Natural killer cell (primary cell): ENCODE data around the gene ATP2C1. TPM values are rescaled to one million over a fixed set of nuclear protein-coding genes. Genes with fewer than 3 reads are reported as not detected.

ENCODE experiments used
- ATAC-seq, 3 donors: fragments of 150-1000 bp in 2 of 3; fragments of 200-7000 bp in 1 of 3; cut with Tn5 transposase; 1 replicate in 1 of 3; 2 replicates in 2 of 3; pipeline ENCODE4 v1.10.0; 2021; ENCODE audit warnings: mild to moderate bottlenecking in 2 of 3, moderate library complexity in 2 of 3
- DNase-seq, 2 donors: peaks; one replicate each; pipeline versions ENCODE4 v3.0.0 to v3.0.0-alpha.2; 2013 to 2021; ENCODE audit warnings: mixed read lengths in 1 of 2
- H3K27ac ChIP-seq: one replicate; pipeline ENCODE4 v1.5.1; 2013; ENCODE audit warnings: mild to moderate bottlenecking, low read length
- H3K27me3 ChIP-seq: one replicate; pipeline ENCODE4 v1.6.1; 2013; ENCODE audit warnings: low read length; ENCODE audit not compliant: control insufficient read depth, insufficient read depth
- H3K36me3 ChIP-seq: one replicate; pipeline ENCODE4 v1.6.1; 2013; ENCODE audit warnings: low read length; ENCODE audit not compliant: control insufficient read depth, insufficient read depth
- H3K4me1 ChIP-seq: one replicate; pipeline ENCODE4 v1.6.1; 2013; ENCODE audit warnings: low read length; ENCODE audit not compliant: control insufficient read depth, insufficient read depth
- H3K4me3 ChIP-seq: one replicate; pipeline ENCODE4 v1.5.1; 2013; ENCODE audit warnings: low read length
- H3K9me3 ChIP-seq: one replicate; pipeline ENCODE4 v1.6.1; 2013; ENCODE audit warnings: low read length; ENCODE audit not compliant: control insufficient read depth, insufficient read depth
- H3K27ac Mint-ChIP-seq, 2 donors: one replicate each; pipeline ENCODE4 v1.8.0; 2022; ENCODE audit warnings: mild to moderate bottlenecking in 2 of 2, mixed read lengths in 2 of 2, moderate library complexity in 1 of 2
- H3K27me3 Mint-ChIP-seq, 2 donors: one replicate each; pipeline ENCODE4 v1.8.0; 2022; ENCODE audit warnings: low read depth in 2 of 2, mixed read lengths in 2 of 2
- H3K36me3 Mint-ChIP-seq: one replicate; pipeline ENCODE4 v1.8.0; 2022; ENCODE audit warnings: mixed read lengths
- H3K4me1 Mint-ChIP-seq, 2 donors: one replicate each; pipeline ENCODE4 v1.8.0; 2022; ENCODE audit warnings: mixed read lengths in 2 of 2
- H3K4me3 Mint-ChIP-seq: one replicate; pipeline ENCODE4 v1.8.0; 2022; ENCODE audit warnings: mild to moderate bottlenecking, moderate library complexity, mixed read lengths
- H3K9me3 Mint-ChIP-seq, 2 donors: one replicate each; pipeline ENCODE4 v1.8.0; 2022; ENCODE audit warnings: mixed read lengths in 2 of 2
- WGBS: methylation state at CpG from one replicate; pipeline ENCODE4 v1.1.7; 2013; ENCODE audit warnings: missing lambda C conversion rate; ENCODE audit not compliant: insufficient coverage; 5-methylcytosine and 5-hydroxymethylcytosine counted together
- intact Hi-C: fragments of 100-400 bp; cut with micrococcal nuclease; formaldehyde crosslinking; loops from one replicate; pipeline ENCODE4 v1.14.2; 2022
- total RNA-seq, 4 donors: library from RNA; stranded (reverse); fragments of 120-200 nt in 1 of 4; gene quantifications; one replicate each; pipeline versions ENCODE4 v1.2.3 to v1.2.4, GENCODE V29; 2013 to 2022
- TF ChIP-seq, protein P1 (sequence below): fragments of 200-600 bp; IDR thresholded peaks from one replicate; pipeline ENCODE4 v1.8.0; 2022; ENCODE audit warnings: antibody characterized with exemption

The ATP2C1 gene, protein sequence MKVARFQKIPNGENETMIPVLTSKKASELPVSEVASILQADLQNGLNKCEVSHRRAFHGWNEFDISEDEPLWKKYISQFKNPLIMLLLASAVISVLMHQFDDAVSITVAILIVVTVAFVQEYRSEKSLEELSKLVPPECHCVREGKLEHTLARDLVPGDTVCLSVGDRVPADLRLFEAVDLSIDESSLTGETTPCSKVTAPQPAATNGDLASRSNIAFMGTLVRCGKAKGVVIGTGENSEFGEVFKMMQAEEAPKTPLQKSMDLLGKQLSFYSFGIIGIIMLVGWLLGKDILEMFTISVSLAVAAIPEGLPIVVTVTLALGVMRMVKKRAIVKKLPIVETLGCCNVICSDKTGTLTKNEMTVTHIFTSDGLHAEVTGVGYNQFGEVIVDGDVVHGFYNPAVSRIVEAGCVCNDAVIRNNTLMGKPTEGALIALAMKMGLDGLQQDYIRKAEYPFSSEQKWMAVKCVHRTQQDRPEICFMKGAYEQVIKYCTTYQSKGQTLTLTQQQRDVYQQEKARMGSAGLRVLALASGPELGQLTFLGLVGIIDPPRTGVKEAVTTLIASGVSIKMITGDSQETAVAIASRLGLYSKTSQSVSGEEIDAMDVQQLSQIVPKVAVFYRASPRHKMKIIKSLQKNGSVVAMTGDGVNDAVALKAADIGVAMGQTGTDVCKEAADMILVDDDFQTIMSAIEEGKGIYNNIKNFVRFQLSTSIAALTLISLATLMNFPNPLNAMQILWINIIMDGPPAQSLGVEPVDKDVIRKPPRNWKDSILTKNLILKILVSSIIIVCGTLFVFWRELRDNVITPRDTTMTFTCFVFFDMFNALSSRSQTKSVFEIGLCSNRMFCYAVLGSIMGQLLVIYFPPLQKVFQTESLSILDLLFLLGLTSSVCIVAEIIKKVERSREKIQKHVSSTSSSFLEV
- total RNA-seq, result 10 to 100 TPM; 58.8 to 72.9 (median 60.6) TPM
- 64.8 TPM for total RNA-seq (2013)

DNA sequence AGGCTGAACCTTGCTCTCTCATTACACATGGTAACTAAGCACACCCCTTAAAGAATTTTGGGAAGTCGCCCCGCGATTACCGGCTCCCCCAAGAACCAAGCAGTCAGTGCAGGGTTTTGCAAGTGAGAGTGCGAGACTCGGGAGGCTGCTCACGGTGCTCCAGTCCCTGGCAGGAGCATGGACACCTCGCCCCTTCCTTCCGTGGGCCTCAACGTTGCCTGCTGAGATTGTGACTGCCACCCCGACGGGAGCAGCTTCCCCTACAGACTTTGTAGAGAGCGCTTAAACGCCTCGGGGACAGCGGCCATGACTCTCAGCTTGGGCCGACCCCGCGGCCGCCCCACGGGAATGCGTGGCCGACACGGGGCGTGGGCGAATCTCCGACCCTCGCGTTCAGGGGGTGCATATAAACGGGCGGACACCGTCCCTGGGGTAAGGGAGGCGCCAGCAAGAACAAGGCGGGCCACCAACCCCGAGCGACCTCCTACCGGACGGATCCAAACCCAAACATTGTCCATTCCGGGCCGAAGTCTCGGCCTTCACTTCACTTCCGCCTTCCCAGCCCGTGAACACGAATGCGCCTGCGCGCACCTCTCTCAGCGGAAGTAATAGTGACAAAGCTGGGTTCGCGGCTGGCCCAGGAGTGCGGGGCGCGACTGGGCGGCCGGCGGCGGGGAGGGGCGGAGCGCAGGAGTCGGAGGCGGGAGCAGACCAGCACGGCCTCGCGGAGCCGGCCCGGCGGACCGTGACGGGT, at the start of gene ATP2C1:
Gene ATP2C1, plus strand, starts transcription at position 709 of the 754 bp plus-strand sequence. CDS start 686 bp downstream, outside the sequence.
- Mint-ChIP-seq H3K4me3 (peak within 1 kb of the TSS; percentile 93), H3K27ac (peak within 1 kb of the TSS; percentile 97 to 98), H3K36me3 (no peaks in the 10 kb centered on the region), H3K9me3 (no peaks in the 10 kb centered on the region), H3K4me1 (peaks cover 31 to 37% of the 10 kb centered on the region in 2 donors), H3K27me3 (no peaks in the 10 kb centered on the region)
- Histone ChIP-seq H3K9me3 (no peaks in the 10 kb centered on the region), H3K4me3 (peak within 1 kb of the TSS; percentile 94), H3K27ac (peak within 1 kb of the TSS; percentile 98), H3K4me1 (peaks cover 8% of the 10 kb centered on the region), H3K27me3 (no peaks in the 10 kb centered on the region), H3K36me3 (no peaks in the 10 kb centered on the region)
- ATAC-seq, result peak; percentile 86 to 94 (median 88)
- under 1% methylated on average over 69 of the region's 69 CpGs for WGBS
- DNase-seq, result peak; percentile 91 to 95
- intact Hi-C loops, result loop anchor here (1.0 to 10.0 kb wide), 5 partner anchors 134 to 1521 kb away; partner anchors contain the start of genes ASTE1, DNAJC13, NEK11 and NUDT16
- TF ChIP-seq, protein P1, sequence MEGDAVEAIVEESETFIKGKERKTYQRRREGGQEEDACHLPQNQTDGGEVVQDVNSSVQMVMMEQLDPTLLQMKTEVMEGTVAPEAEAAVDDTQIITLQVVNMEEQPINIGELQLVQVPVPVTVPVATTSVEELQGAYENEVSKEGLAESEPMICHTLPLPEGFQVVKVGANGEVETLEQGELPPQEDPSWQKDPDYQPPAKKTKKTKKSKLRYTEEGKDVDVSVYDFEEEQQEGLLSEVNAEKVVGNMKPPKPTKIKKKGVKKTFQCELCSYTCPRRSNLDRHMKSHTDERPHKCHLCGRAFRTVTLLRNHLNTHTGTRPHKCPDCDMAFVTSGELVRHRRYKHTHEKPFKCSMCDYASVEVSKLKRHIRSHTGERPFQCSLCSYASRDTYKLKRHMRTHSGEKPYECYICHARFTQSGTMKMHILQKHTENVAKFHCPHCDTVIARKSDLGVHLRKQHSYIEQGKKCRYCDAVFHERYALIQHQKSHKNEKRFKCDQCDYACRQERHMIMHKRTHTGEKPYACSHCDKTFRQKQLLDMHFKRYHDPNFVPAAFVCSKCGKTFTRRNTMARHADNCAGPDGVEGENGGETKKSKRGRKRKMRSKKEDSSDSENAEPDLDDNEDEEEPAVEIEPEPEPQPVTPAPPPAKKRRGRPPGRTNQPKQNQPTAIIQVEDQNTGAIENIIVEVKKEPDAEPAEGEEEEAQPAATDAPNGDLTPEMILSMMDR, result no peak

DNA sequence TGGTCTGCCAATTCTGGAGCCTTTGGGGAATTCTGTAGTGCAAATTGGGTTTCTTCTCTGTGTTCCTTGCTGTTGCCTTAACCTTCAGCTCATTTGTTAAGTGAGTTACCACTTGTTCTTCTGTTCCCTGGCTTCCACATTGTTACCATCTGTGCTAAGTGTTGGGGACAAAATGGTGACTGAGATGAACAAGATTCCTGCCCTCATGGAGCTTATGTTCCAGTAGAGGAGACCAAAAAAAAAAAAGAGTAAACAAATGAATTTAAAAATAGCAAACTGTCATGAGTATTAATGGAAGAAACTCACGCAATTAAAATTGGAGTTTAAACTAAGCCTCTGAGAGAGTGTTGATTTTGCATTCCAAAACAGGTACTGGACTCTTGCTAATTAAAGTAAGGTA, 49.4 kb upstream of the ATP2C1 start:
- H3K36me3 Mint-ChIP-seq, result no peaks in the 10 kb centered on the region

DNA sequence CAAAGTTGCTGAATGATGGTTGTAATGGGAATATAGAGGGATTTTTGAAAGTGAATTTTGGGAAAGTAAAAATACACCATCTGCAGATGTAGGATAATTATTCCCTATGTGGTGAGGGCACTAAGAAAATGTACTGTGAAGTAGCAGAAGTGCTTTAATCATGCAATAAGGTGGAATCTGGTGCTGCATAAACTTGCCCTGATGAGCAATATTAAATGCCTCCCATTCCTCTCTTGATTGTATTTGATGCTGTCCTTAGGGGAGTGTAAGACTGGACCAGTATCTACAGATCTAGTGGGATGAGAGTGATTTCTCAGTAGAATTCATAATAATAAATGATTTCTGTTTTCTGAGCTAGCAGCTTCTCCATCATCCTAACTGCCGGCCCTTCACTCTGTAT, 47.7 kb upstream of the ATP2C1 start:
- Mint-ChIP-seq H3K4me3 (no peak overlapping the region), H3K27ac (no peak overlapping the region), H3K9me3 (no peaks in the 10 kb centered on the region), H3K36me3 (no peaks in the 10 kb centered on the region), H3K27me3 (peaks cover 5 to 6% of the 10 kb centered on the region in 2 donors), H3K4me1 (peaks cover 13 to 14% of the 10 kb centered on the region in 2 donors)
- no peaks in the 10 kb centered on the region for H3K9me3 ChIP-seq
- TF ChIP-seq, protein P1, result no peak
- DNase-seq (no peak), ATAC-seq (no peak)
- H3K4me1 ChIP-seq, result peaks cover 3% of the 10 kb centered on the region
- H3K27ac ChIP-seq, result no peak overlapping the region
- H3K4me3 ChIP-seq, result no peak overlapping the region
- no CpG with 5 or more reads among the region's 1 CpG for WGBS
- no peaks in the 10 kb centered on the region for H3K27me3 ChIP-seq
- H3K36me3 ChIP-seq, result no peaks in the 10 kb centered on the region
- intact Hi-C loops, result no loop called here

More for the DNA sequence above, 49.4 kb upstream of the ATP2C1 start:
- Histone ChIP-seq H3K27ac (no peak overlapping the region), H3K27me3 (no peaks in the 10 kb centered on the region), H3K4me3 (no peak overlapping the region), H3K9me3 (no peaks in the 10 kb centered on the region), H3K4me1 (no peaks in the 10 kb centered on the region), H3K36me3 (no peaks in the 10 kb centered on the region)
- H3K4me1 Mint-ChIP-seq, result no peaks in the 10 kb centered on the region
- H3K9me3 Mint-ChIP-seq, result no peaks in the 10 kb centered on the region
- intact Hi-C loops, result no loop called here
- 100% methylated on average over 1 of the region's 1 CpG for WGBS
- ATAC-seq (no peak), DNase-seq (no peak)
- TF ChIP-seq, protein P1, result no peak
- H3K27me3 Mint-ChIP-seq, result peaks cover 0 to 8% of the 10 kb centered on the region in 2 donors
- no peak overlapping the region for H3K27ac Mint-ChIP-seq
- H3K4me3 Mint-ChIP-seq, result no peak overlapping the region
